ENCODE data around the gene KRTAP2-2. TPM values are rescaled to one million over a fixed set of nuclear protein-coding genes. Genes with fewer than 3 reads are reported as not detected.
"Not testable (repeated sequence)": the region's sequence is repeated elsewhere in the genome, so short reads cannot be mapped to it uniquely, and the experiment has no call there.

KRTAP2-2 gene
- total RNA-seq = not detected in 2 replicates

GRCh38 chr17:41055130-41055529, at the start of gene KRTAP2-2:
Gene KRTAP2-2 (minus strand): TSS chr17:41055230. CDS start chr17:41055211, 19 bp downstream.
- H3K36me3 Mint-ChIP-seq (ENCODE audit: low read depth); CTCF ChIA-PET; ATAC-seq (ENCODE audit: low read depth); intact Hi-C loops (cut with micrococcal nuclease); DNase-seq; H3K4me3 Mint-ChIP-seq; POLR2A ChIA-PET; H3K27ac Mint-ChIP-seq; H3K4me1 Mint-ChIP-seq: not testable (repeated sequence)
- peaks cover 41% of the 10 kb centered on the region for H3K27me3 Mint-ChIP-seq
- peaks cover 11% of the 10 kb centered on the region for H3K9me3 Mint-ChIP-seq

- H3K4me1 Mint-ChIP-seq = peaks cover 23% of the 10 kb centered on the region
- peaks cover 13% of the 10 kb centered on the region for H3K27me3 Mint-ChIP-seq
- ATAC-seq (ENCODE audit: low read depth); POLR2A ChIA-PET; H3K9me3 Mint-ChIP-seq; H3K27ac Mint-ChIP-seq; H3K36me3 Mint-ChIP-seq (ENCODE audit: low read depth); CTCF ChIA-PET; intact Hi-C loops (cut with micrococcal nuclease); H3K4me3 Mint-ChIP-seq; DNase-seq: not testable (repeated sequence)
Observed at GRCh38 chr17:41104386-41105038, 49.5 kb upstream of the KRTAP2-2 start.

GRCh38 chr17:41103896-41104295, 48.9 kb upstream of the KRTAP2-2 start:
- intact Hi-C loops (cut with micrococcal nuclease) = no loop called here
- H3K9me3 Mint-ChIP-seq = no peaks in the 10 kb centered on the region
- H3K36me3 Mint-ChIP-seq (ENCODE audit: low read depth) = no peaks in the 10 kb centered on the region
- POLR2A ChIA-PET = no interaction called here
- DNase-seq = no peak
- CTCF ChIA-PET = no interaction called here
- peaks cover 13% of the 10 kb centered on the region for H3K27me3 Mint-ChIP-seq
- no peak overlapping the region for H3K27ac Mint-ChIP-seq
- peaks cover 21% of the 10 kb centered on the region for H3K4me1 Mint-ChIP-seq
- no peak for ATAC-seq (ENCODE audit: low read depth)
- TF ChIP-seq CTCF (IDR thresholded peaks at IDR 0.05) = no peak
- no peak overlapping the region for H3K4me3 Mint-ChIP-seq

- no peak within 1 kb of the TSS for H3K27ac Mint-ChIP-seq
- DNase-seq (no peak), ATAC-seq (ENCODE audit: low read depth) (no peak)
- peaks cover 10% of the 10 kb centered on the region for H3K4me1 Mint-ChIP-seq
- CTCF ChIA-PET = no interaction called here
- TF ChIP-seq CTCF (IDR thresholded peaks at IDR 0.05) = no peak
- intact Hi-C loops (cut with micrococcal nuclease) = no loop called here
- no peaks in the 10 kb centered on the region for H3K9me3 Mint-ChIP-seq
- H3K27me3 Mint-ChIP-seq = peaks cover 29% of the 10 kb centered on the region
- POLR2A ChIA-PET = no interaction called here
- H3K36me3 Mint-ChIP-seq (ENCODE audit: low read depth) = no peaks in the 10 kb centered on the region
- no peak within 1 kb of the TSS for H3K4me3 Mint-ChIP-seq
Observed at GRCh38 chr17:41101586-41102259, 46.7 kb upstream of the KRTAP2-2 start, which contains the start of gene KRTAP4-16. Gene KRTAP4-16 (minus strand): TSS chr17:41102209. CDS start chr17:41102209, 0 bp downstream.

GRCh38 chr17:41099682-41100480, 44.9 kb upstream of the KRTAP2-2 start:
- CTCF ChIA-PET; H3K27ac Mint-ChIP-seq; H3K4me3 Mint-ChIP-seq; ATAC-seq (ENCODE audit: low read depth); intact Hi-C loops (cut with micrococcal nuclease); H3K4me1 Mint-ChIP-seq; H3K9me3 Mint-ChIP-seq; H3K36me3 Mint-ChIP-seq (ENCODE audit: low read depth); POLR2A ChIA-PET; DNase-seq: not testable (repeated sequence)
- H3K27me3 Mint-ChIP-seq = peaks cover 25% of the 10 kb centered on the region

GRCh38 chr17:41098481-41098880, 43.5 kb upstream of the KRTAP2-2 start:
- no peak overlapping the region for H3K4me3 Mint-ChIP-seq
- no peak for TF ChIP-seq CTCF (IDR thresholded peaks at IDR 0.05)
- POLR2A ChIA-PET = no interaction called here
- no peak for ATAC-seq (ENCODE audit: low read depth)
- peaks cover 10% of the 10 kb centered on the region for H3K4me1 Mint-ChIP-seq
- no peaks in the 10 kb centered on the region for H3K36me3 Mint-ChIP-seq (ENCODE audit: low read depth)
- H3K27ac Mint-ChIP-seq = no peak overlapping the region
- DNase-seq = no peak
- intact Hi-C loops (cut with micrococcal nuclease) = no loop called here
- H3K27me3 Mint-ChIP-seq = peaks cover 25% of the 10 kb centered on the region
- no peaks in the 10 kb centered on the region for H3K9me3 Mint-ChIP-seq
- CTCF ChIA-PET = no interaction called here

Data from activated B cell treated with CpG ODN at 0.5 μM for 24 hours (primary cell).